ENCODE measurements around the gene CARS1.
"Not testable (repeated sequence)": the region's sequence is repeated elsewhere in the genome, so short reads cannot be mapped to it uniquely, and the experiment has no call there.

CARS1 gene

DNA sequence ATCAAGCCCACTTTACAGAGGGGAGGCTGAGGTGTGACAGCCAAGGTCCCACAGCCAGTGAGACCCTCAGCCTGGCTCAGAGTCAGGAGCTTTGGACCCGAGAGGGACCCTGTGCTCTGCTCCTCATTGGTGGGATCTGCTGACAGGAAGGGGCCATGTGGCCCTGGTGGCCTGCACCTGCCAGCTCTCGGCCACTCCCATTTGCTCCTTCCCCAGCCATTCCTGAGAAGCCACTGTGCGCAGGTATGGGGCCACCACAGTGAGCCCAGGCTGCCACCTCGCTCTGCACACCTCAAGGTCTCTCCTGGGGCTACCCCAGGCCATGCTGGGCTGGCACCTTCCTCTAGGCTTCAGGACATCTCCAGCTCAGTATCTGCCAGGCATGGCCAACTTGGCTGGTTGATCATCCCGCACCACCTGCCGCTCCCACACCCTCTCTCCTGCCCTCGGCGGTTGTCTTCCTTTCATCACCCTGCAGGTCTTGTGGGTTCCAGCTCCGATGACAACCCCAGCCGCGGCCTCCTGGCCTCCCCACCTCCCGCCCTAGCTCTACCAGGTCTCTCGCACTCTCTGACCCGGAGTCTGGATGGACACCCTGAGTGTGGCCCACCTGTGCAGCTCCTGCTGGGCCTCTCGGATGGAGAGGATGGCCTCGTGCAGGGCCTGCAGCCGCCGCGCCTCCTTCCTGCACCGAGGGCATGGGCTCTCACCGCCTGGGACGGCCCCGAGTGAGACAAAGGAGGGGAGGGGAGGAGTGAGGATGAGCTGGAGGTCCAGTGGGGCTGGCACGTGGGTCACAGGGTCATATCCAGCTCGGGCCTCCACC lies 32.2 kb upstream of the CARS1 start:
- no peak for DNase-seq

DNA sequence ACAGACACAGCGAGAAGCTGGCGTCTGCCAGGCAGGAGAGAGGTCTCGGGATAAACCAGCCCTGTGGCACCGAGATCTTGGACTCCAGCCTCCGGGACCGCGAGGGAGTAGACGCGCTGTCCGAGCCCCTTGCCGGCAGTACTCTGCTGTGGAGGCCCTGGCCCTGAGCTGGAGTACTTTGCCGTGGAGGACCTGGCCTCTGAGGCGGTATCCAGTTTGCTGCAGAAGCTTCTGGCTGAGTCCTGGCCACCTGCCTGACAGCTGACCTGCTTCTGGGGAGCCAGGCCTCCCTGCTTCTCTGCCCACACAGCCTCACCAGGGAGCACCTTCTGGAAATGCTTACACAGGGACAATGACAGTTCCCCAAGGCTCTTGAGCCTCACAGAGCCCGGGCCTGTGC lies 31.6 kb upstream of the CARS1 start:
- no peak for DNase-seq

DNA sequence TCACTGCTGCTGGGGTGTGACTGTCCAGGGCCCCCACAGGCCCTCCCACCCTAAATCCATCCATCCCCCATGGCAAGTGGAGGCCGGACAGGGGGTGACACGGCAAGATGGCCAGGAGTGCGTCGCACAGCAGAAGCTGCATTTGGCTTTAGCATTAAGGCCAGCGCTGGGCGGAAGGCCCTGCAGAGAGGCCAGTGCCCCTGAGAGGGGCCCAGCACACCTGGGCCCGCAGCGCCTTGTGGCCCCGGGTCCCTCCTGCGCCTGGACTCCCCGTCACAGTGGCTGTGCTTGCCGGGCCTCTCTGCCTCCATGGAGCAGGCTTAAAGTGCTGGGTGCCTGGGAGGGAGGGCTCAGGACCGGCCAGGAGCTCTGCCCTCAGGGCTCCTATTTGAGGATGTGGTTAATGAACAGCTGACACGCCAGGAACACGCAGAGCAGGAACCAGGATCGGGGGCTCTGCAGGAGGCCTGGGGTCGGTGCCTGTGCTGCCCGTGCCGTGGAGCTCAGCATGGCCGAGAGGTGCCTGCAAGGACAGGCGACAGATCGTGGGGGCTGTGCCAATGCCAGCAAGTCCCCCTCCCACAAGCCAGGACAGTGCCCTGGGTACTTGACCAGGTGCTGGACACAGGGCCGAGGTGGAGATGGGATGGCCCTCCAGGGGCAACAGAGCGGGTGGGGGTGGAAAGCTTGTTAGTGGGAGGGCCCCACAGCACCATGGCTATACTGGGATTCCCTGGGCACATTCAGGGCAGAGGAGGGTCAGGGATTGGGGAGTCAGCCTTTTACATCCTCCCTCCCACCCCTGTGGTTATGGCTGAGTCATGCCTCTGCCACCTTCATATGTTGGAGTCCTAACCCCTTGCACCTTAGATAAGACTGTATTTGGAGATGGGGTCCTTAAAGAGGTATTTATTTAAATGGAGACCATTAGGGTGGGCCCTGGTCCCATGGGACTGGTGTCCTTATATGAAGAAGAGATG lies 30.9 kb upstream of the CARS1 start:
- no peak for DNase-seq

DNA sequence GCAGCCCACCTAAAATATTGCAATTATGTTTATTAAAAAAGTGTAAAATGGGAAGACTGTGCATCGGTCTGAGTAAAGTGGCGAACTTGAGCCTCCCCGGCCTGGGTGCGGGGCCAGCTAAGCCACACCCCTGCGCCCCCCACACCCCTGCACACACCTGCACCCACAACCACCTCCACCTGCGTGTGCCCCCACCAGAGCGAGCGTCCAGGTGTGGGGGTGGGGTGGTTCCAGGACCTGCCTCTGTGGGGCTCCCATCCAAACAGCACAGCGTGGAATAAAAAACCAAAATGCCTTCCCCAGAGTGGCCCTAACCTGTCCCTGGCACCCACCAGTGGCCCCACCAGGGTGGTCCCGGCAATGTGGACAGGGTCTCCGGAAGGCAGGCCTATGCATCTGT lies 30.1 kb upstream of the CARS1 start:
- DNase-seq: no peak

DNA sequence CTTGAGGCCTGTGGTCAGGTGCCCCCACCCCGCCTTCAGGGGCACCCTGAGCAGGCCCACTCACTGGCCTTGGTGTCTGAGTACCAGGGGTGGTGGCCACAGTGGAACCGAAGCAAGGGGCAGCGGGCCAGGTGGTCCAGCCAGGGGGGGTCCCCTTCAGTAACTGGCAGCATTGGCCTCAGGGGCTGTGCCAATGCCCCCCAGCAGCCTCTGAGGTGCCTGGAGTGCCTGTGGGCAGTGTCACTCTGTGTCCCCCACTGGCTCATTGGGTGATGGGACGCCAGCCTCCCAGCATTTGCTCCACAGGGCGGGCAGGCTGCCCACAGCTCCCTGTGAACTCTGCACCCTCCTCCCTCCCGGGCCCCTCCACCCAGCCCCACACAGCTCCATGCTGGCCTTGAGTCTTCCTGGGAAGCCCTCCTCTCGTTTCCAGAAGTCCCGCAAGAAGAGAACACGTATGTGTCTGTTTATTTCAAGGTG lies 29.5 kb upstream of the CARS1 start:
- DNase-seq: no peak

DNA sequence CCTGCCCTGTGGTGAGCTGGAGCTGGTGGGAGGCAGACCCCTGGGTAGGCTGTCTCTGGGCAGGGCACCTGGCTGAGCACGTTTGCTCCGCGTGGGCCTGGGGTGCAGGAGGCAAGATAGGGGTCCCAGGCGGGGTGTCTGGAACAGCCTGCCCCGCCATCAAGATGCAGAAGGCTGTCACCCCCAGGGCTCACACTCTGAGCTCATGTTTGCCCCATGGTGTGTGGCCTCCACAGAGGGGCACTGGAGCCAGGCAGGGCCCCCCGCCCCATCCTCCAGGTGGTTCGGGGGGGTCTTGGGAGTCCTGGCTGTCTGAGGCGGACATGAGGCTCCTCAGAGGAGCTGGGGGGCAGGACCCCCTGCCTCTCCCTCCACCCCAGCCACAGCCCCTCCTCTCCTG lies 28.9 kb upstream of the CARS1 start:
- DNase-seq: no peak

DNA sequence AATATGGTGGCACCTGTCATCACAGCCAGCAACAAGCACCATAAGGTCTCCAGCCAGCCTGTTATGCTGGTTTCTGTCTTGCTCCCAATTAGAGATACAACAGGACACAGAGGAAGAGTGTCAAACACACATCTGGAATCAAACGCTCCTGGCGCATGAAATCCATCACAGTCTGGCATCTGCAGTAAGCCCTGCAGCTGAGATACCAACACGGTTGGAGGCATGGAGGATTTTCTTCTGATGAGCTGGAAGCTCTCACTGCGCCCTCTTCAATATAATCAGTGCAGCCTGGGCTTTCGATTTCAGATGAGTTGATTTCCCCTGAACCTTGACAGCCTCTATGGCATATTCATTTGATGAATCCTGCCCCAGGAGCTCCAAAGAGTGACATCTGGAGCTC lies 27.8 kb upstream of the CARS1 start:
- no peak for DNase-seq

DNA sequence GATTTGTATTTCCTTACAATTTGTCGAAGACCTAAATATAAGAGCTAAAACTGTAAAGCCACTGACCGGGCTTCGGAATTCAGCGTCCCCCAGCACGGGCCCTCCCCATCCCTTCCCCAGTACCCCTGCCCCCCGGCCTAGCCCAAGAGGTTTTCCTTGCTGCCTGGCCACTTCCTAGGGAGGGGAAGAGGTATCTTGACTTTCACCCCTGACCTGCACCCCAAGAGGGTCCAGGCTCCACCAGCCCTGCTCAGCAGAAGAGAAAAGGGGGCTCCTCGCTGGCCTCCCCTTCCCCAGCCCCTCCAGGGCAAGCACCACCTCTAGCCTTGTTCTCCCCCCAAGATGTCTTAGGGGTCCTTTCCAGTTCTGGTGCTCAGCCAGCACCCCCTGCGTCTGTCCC lies 26.1 kb upstream of the CARS1 start:
- no peak for DNase-seq

DNA sequence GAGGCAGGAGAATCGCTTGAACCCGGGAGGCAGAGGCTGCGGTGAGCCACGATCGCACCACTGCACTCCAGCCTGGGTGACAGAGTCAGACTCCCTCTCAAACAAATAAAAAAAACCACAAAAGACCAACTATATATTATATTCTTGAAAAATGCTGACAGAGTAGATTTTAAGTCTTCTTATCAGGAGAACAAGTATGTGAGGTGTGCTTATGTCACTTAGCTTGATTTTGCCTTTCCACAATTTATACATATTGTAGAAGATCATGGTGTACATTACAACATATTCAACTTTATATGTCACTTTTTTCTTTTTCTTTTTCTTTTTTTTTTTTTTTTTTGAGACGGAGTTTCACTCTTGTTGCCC lies 24.1 kb upstream of the CARS1 start:
- no peak for DNase-seq

DNA sequence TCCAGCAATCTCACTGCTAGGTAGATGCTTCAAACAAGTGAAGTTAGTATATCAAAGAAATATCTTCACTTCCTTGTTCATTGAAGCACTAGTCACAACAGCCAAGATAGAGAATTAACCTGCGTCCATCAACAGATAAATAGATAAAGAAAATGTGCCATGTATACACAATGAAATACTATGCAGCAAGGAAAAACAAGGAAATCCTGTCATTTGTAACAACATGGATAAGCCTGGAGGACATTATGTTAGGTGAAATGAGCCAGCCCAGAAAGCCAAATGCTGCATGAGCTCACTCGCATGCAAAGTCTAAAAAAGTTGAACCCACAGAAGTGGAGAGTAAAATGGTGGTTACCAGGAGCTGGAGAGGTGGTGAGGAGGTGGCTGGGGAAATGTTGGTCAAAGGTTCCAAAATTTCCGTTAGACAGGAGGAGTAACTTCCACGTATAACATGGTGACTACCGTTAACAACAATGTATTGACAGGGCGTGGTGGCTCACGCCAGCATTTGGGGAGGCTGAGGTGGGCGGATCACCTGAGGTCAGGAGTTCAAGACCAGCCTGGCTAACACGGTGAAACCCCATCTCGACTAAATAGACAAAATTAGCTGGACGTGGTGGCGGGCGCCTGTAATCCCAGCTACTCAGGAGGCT lies 23.6 kb upstream of the CARS1 start:
- no peak for DNase-seq

DNA sequence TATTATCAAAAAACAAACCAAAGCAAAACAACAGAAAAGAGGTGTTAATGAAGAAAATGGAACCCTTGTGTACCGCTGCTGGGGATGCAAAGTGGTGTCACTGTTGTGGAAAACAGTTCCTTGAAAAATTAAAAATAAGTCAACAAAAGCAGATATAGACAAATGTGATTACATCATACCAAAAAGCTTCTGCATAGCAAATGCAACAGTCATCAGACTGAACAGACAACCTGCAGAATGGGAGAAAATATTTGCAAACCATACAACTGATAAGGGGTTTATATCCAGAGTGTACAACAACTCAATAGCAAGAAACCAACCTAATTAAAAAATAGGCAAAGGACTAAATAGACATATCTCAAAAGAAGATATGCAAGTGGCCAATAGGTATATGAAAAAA lies 22.9 kb upstream of the CARS1 start:
- no peak for DNase-seq

DNA sequence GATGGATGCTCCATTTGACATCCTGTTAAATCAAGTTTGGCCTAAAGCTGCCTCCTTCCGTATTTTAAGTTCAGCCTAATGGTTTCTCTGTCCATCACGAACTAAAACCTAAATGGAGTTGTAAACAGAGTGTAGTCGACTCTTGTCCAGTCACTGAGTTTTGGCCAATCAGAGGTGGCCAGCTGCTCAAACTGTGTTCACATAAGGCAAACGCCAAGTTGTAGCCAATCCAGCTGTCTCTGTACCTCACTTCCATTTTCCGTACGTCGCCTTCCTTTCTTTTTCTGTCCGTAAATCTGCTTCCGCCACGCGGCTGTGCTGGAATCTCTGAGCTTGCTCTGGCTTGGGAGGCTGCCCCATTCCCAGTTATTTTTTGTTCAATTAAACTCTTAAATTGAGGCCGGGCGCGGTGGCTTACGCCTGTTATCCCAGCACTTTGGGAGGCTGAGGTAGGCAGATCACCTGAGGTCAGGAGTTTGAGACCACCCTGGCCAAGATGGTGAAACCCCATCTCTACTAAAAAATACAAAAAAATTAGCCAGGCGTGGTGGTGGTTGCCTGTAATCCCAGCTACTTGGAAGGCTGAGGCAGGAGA lies 20.7 kb upstream of the CARS1 start:
- no peak for DNase-seq

DNA sequence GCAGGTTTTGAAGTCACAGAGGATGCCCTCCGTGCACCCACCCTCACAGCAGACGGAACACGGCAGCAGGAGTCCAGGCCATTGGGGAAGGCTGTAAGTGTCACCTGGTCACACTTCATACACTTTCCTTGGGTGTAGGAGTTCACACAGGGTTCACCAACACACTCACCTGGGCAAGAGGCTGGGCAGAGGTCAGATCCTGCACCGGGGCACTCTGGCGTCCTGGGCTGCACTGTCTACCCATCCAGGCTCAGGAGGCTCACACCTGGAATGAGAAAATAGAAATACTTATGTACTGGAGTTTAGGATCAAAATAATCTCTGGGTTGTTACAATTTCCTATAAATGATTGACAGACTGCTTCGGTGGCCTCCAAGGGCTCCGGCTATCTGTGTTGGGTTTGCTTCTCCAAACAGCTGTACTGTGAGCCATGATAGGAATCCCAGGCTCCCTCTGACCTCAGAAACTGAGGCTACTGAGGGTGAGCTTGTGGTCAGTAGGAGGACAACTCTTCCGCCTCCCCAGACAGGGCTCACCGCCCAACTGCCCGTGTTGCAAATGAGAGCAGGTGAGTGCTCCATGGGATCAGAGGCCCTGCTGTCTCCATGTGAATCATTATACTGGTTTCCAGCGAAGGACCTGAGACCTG lies 20.1 kb upstream of the CARS1 start:
- DNase-seq: no peak

DNA sequence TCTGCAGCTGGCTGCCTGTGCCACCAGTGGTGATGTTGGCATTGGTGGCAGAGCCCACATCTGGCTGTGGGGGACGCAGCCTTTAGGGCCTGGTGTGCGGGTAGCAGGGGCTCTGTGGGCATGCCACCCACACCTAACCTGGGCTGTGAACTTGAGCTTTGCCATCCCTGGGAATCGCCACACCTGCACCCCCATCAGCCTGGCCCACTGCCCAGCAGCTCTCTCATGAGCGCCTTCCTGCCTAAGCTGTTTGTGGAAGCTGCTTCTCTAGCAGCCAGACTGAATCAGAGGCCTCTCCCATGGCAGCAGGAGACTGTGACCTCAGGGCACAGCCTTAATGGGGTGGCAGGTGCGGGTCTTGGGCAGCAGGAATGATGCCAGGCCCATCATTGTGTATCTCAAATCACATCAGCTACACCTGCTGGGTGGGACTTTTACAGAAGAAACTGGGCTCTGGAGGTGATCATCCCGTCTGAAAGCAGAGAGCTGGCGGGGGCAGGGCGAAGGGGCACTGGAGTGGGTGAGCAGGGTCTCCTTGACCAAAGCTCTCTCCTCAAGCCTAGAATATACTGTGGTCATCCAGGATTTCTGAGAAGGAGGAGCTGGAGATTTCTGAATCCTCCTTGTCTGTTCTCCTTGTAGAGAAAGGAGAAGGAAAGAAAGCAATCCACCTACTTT lies 17.8 kb upstream of the CARS1 start:
- DNase-seq: no peak

DNA sequence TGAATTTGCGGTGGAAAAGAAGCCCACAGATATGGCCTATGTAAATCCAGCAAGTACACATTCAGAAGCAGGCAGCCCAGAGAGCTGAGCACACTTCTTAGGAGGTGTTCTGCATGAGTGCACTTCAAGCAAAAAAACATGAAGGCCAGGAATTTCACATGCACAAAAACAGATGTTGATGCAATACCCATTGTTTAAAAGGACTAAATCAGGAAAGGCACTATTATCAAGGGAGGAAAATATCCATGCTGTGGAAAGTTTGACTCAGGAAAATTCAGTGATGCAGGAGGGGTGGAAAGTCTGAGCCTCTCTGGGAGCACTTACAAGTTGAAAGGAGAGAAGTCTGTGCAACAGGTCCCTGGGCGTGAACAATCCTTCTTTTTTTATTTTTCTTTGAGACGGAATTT lies 15.8 kb upstream of the CARS1 start:
- DNase-seq: no peak

DNA sequence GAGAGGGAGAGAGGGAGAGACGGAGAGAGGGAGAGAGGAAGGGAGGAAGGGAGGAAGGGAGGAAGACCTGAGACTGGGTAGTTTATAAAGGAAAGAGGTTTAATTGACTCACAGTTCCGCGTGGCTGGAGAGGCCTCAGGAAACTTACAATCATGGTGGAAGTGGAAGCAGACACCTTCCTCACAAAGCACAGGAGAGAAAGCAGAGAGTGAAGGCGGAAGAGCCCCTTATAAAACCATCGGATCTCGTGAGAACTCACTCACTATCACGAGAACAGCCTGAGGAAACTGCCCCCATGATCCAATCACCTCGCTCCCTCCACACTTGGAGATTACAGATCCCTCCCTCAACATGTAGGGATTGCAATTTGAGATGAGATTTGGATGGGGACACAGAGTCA lies 12.2 kb upstream of the CARS1 start:
- no peak for DNase-seq

DNA sequence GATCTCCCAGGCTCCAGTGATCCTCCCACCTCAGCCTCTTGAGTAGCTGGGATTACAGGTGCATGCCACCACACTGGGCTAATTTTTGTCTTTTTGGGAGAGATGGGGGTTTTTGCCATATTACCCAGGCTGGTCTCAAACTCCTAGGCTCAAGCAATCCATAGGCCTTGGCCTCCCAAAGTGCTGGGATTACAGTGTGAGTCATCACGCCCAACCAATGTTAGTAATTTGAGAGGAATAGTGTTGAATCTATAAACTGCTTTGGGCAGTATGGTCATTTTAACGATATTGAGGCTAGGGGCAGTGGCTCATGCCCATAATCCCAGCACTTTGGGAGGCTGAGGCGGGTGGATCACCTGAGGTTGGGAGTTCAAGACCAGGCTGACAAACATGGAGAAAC lies 9.1 kb upstream of the CARS1 start:
- not testable (repeated sequence) for DNase-seq

DNA sequence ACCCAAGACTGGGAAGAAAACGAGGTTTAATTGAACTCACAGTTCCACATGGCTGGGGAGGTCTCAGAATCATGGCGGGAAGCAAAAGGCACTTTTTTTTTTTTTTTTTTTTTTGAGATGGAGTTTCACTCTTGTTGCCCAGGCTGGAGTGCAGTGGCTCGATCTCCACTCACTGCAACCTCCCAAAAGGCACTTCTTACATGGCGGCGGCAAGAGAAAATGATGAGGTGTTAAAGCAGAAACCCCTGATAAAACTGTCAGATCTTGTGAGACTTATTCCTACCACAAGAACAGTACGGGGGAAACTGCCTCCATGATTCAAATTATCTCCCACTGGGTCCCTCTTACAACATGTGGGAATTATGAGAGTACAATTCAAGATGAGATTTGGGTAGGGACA lies 7.5 kb upstream of the CARS1 start:
- DNase-seq: not testable (repeated sequence)

DNA sequence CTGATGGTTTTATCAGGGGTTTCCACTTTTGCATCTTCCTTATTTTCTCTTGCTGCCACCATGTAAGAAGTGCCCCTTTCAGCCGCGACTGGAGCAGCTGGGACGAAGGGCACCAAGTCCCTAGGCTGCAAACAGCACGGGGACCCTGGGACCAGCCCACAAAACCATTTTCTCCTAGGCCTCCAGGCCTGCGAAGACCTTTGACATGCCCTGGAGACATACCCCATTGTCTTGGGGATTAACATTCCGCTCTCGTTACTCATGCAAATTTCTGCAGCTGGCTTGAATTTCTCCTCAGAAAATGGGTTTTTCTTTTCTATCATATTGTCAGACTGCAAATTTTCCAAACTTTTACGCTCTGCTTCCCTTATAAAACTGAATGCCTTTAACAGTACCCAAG lies 6.7 kb upstream of the CARS1 start:
- DNase-seq: not testable (repeated sequence)

DNA sequence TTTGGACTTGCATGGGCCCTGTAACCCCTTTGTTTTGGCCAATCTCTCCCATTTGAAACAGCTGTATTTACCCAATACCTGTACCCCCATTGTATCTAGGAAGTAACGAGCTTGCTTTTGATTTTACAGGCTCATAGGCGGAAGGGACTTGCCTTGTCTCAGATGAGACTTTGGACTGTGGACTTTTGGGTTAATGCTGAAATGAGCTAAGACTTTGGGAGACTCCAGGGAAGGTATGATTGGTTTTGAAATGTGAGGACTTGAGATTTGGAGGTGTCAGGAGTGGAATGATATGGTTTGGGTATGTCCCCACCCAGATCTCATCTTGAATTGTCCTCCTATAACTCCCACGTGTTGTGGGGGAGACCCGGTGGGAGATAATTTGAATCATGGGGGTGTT lies 6.2 kb upstream of the CARS1 start:
- not testable (repeated sequence) for DNase-seq

DNA sequence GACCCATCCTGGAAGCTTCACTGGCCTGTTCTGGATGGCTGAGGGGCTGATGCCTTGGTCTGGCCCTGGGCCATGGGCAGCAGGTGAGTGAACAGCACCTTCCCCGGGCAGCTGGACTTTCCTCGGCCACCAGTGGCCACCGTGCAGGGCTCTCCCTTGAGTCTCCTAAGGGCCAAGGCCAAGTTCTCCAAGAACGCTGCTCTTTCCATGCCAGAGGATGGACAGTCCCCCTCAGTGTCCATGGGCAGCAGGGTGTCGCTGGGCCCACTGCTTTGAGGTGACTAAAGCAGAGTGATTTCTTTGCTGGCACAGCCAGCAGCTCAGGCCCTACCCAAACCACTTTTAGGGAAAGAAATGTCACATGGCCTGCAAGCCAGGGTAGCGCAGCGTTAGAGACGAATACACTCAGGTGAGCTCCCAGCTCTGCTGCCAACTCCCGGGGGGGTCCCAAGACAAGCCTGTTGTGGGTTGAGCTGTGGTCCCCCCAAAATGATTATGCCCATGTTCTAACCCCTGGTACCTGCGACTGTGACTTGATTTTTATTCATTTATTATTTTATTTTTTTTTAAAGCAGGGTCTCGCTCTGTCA lies 3.3 kb upstream of the CARS1 start:
- DNase-seq: no peak

Data from hematopoietic multipotent progenitor cell treated with erythropoietin and hydrocortisone succinate and interleukin-3 and kit ligand, for 8 days (in vitro differentiated cells).